OCI-LY7 (cell line): Measurements from ENCODE around the gene PCDH8. TPM values are rescaled to one million over a fixed set of nuclear protein-coding genes. Genes with fewer than 3 reads are reported as not detected.

Experiments used
- BruUV-seq: library from RNA; stranded (reverse); fragments of 400-500 nt; replicated peaks from 2 replicates; lab custom pipeline; 2021; lab: Mats Ljungman, UMichigan
- CTCF ChIA-PET: fragments of 300-600 bp; sonication (Branson Sonifier 250); formaldehyde crosslinking; loops from one replicate; lab custom pipeline; 2022; ENCODE audit warnings: antibody characterized with exemption; ENCODE audit not compliant: unreplicated experiment; lab: Charles Lee
- POLR2A ChIA-PET: fragments of 300-600 bp; sonication (Branson Sonifier 250); formaldehyde crosslinking; loops from one replicate; lab custom pipeline; 2022; ENCODE audit warnings: antibody characterized with exemption; lab: Charles Lee
- DNase-seq: peaks from one replicate; pipeline ENCODE4 v3.0.0-alpha.2; 2015; ENCODE audit warnings: low spot score
- H2AFZ ChIP-seq: fragments of 200-600 bp; sonication (generic), shearing (Covaris generic); 2 replicates; pipeline ENCODE4 v1.6.1; 2014; ENCODE audit warnings: mild to moderate bottlenecking, antibody characterized with exemption, low read length, moderate library complexity
- H3K27ac ChIP-seq: fragments of 200-600 bp; sonication (generic); 2 replicates; pipeline ENCODE4 v1.5.1; 2014; ENCODE audit warnings: mixed run types, low read depth, mild to moderate bottlenecking, moderate library complexity, low read length, inconsistent platforms; ENCODE audit not compliant: poor library complexity, severe bottlenecking
- H3K36me3 ChIP-seq: fragments of 200-600 bp; sonication (generic); 2 replicates; pipeline ENCODE4 v1.6.1; 2014; ENCODE audit warnings: mild to moderate bottlenecking, antibody characterized with exemption, low read length, moderate library complexity, mixed read lengths; ENCODE audit not compliant: insufficient read depth
- H3K4me1 ChIP-seq: fragments of 200-600 bp; sonication (generic); 2 replicates; pipeline ENCODE4 v1.5.1; 2014; ENCODE audit warnings: mild to moderate bottlenecking, low read length; ENCODE audit not compliant: insufficient read depth, poor library complexity, severe bottlenecking
- H3K4me2 ChIP-seq: fragments of 200-600 bp; sonication (generic); 2 replicates; pipeline ENCODE4 v1.6.1; 2014; ENCODE audit warnings: mild to moderate bottlenecking, low read length
- H3K4me3 ChIP-seq: fragments of 200-600 bp; sonication (generic); 2 replicates; pipeline ENCODE4 v1.5.1; 2014; ENCODE audit warnings: mild to moderate bottlenecking, low read depth, low read length; ENCODE audit not compliant: poor library complexity, severe bottlenecking
- H3K79me2 ChIP-seq: fragments of 200-600 bp; sonication (generic); 2 replicates; pipeline ENCODE4 v1.6.1; 2016; ENCODE audit warnings: low read depth, mild to moderate bottlenecking, low read length, moderate library complexity, mixed read lengths; ENCODE audit not compliant: insufficient read depth
- H3K9me2 ChIP-seq: fragments of 200-600 bp; sonication (generic); 2 replicates; pipeline ENCODE4 v1.6.1; 2016; ENCODE audit warnings: mild to moderate bottlenecking, low read length, mixed read lengths; ENCODE audit not compliant: insufficient read depth
- H3K9me3 ChIP-seq: fragments of 200-600 bp; sonication (generic); 2 replicates; pipeline ENCODE4 v1.6.1; 2014; ENCODE audit warnings: mild to moderate bottlenecking, mixed run types, low read length, mixed read lengths
- H4K20me1 ChIP-seq: fragments of 200-600 bp; sonication (generic); 2 replicates; pipeline ENCODE4 v1.6.1; 2014; ENCODE audit warnings: mild to moderate bottlenecking, antibody characterized with exemption, low read length, moderate library complexity, mixed read lengths; ENCODE audit not compliant: insufficient read depth
- CTCF ChIP-seq: fragments of 200-600 bp; sonication (generic); conservative IDR thresholded peaks from 2 replicates; pipeline ENCODE4 v1.5.1; 2014; ENCODE audit warnings: mild to moderate bottlenecking, antibody characterized with exemption, low read length, moderate library complexity, mixed read lengths
- EZH2phosphoT487 ChIP-seq: fragments of 200-600 bp; sonication (generic); IDR thresholded peaks from 2 replicates; pipeline ENCODE4 v1.6.1; 2018; ENCODE audit warnings: low read depth, borderline replicate concordance, mild to moderate bottlenecking, mixed run types, antibody characterized with exemption, low read length, moderate library complexity, mixed read lengths
- intact Hi-C: fragments of 100-400 bp; cut with micrococcal nuclease; formaldehyde crosslinking; loops from one replicate; pipeline ENCODE4 v1.10.0; 2022; ENCODE audit not compliant: unreplicated experiment
- total RNA-seq, 2 experiments: library from RNA; depleted of rRNA in 1 of 2; stranded (reverse); fragments of >200 nt in 1 of 2; shearing (Covaris generic) in 1 of 2; gene quantifications; 2 replicates each; pipeline ENCODE4 v1.2.3, GENCODE V29; 2014 to 2022

The PCDH8 gene
- total RNA-seq, 2 experiments from 2014 or later, result not detected

- no peaks in the 10 kb centered on the region for H3K9me3 ChIP-seq
- H3K4me1 ChIP-seq, result no peaks in the 10 kb centered on the region
- no peak for TF ChIP-seq CTCF
- TF ChIP-seq EZH2phosphoT487, result no peak
- no peak overlapping the region for H2AFZ ChIP-seq
- no peak for DNase-seq
- H3K4me2 ChIP-seq, result no peak overlapping the region
- no peaks in the 10 kb centered on the region for H3K79me2 ChIP-seq
- intact Hi-C loops, result no loop called here
- BruUV-seq, result no TSS peak
- H3K9me2 ChIP-seq, result no peaks in the 10 kb centered on the region
- ChIA-PET CTCF (no interaction called here), POLR2A (interaction anchor here (0.7 kb wide), 1 partner anchor 14 kb away, joined by 3 read pairs; no protein-coding TSS in a partner anchor)
- H3K27ac ChIP-seq, result no peak overlapping the region
- no peak overlapping the region for H3K4me3 ChIP-seq
- no peaks in the 10 kb centered on the region for H4K20me1 ChIP-seq
- no peaks in the 10 kb centered on the region for H3K36me3 ChIP-seq
Measured at GRCh38 chr13:52852444-52852843, 4.0 kb upstream of the PCDH8 start.

- intact Hi-C loops, result no loop called here
- no TSS peak for BruUV-seq
- H3K4me1 ChIP-seq, result no peaks in the 10 kb centered on the region
- no peak overlapping the region for H2AFZ ChIP-seq
- H3K36me3 ChIP-seq, result no peaks in the 10 kb centered on the region
- no peak overlapping the region for H3K27ac ChIP-seq
- no peaks in the 10 kb centered on the region for H4K20me1 ChIP-seq
- no peak overlapping the region for H3K4me2 ChIP-seq
- no peaks in the 10 kb centered on the region for H3K79me2 ChIP-seq
- H3K4me3 ChIP-seq, result no peak overlapping the region
- ChIA-PET CTCF (no interaction called here), POLR2A (interaction anchor here (0.7 kb wide), 1 partner anchor 15 kb away, joined by 3 read pairs; no protein-coding TSS in a partner anchor)
- DNase-seq, result no peak
- H3K9me3 ChIP-seq, result no peaks in the 10 kb centered on the region
- H3K9me2 ChIP-seq, result no peaks in the 10 kb centered on the region
- TF ChIP-seq CTCF (no peak), EZH2phosphoT487 (no peak)
Measured at GRCh38 chr13:52851137-52851962, 2.9 kb upstream of the PCDH8 start.
